Mucosa of descending colon (tissue), 3 donors: ENCODE results near the gene CIB4. TPM values are rescaled to one million over a fixed set of nuclear protein-coding genes. Genes with fewer than 3 reads are reported as not detected.

Source experiments
- ATAC-seq: fragments of 200-7000 bp; cut with Tn5 transposase; one replicate; pipeline ENCODE4 v1.9.1; 2020; ENCODE audit warnings: mild to moderate bottlenecking, moderate library complexity
- DNase-seq, 3 donors: peaks; one replicate each; pipeline ENCODE4 v3.0.0-alpha.2; 2020
- H3K36me3 ChIP-seq: fragments of 200-600 bp; one replicate; pipeline ENCODE4 v1.8.0; 2021; ENCODE audit warnings: low read depth, mild to moderate bottlenecking
- H3K4me1 ChIP-seq: fragments of 200-600 bp; one replicate; pipeline ENCODE4 v1.8.0; 2021; ENCODE audit warnings: low read depth, mild to moderate bottlenecking
- H3K4me3 ChIP-seq: fragments of 200-600 bp; one replicate; pipeline ENCODE4 v1.8.0; 2021; ENCODE audit warnings: mild to moderate bottlenecking
- H3K9me3 ChIP-seq: fragments of 200-600 bp; one replicate; pipeline ENCODE4 v1.8.0; 2021; ENCODE audit warnings: mild to moderate bottlenecking
- intact Hi-C, 2 donors: fragments of 100-400 bp; cut with DNase I in 1 of 2; cut with micrococcal nuclease in 1 of 2; formaldehyde crosslinking; loops; one replicate each; pipeline versions ENCODE4 v1.11.0 to v1.11.1; 2022; cut with DNase I, micrococcal nuclease
- total RNA-seq, 3 donors: library from RNA; stranded (reverse); fragmentation: NEBNext Ultra II Directional in 2 of 3; extraction: Animal tissue kit (Norgen Biotek cat#: 25700) in 2 of 3; gene quantifications; one replicate each; pipeline versions ENCODE4 v1.2.1 to v1.2.4, GENCODE V29; 2021 to 2023
- TF ChIP-seq, protein P1 (sequence below): fragments of 200-600 bp; IDR thresholded peaks from one replicate; pipeline ENCODE4 v1.8.0; 2022; ENCODE audit warnings: antibody characterized with exemption, mild to moderate bottlenecking
- donor health status: DM: no; HTN: no; CAD: no; lungs with moderate emphysema.
- donor health status: DM: no; HTN: no; CAD: no.
- donor health status: DM: no; HTN: yes; CAD: no.

The CIB4 gene
- total RNA-seq, 3 donors from 2014 or later: 0.60 TPM; not detected in 2

DNA sequence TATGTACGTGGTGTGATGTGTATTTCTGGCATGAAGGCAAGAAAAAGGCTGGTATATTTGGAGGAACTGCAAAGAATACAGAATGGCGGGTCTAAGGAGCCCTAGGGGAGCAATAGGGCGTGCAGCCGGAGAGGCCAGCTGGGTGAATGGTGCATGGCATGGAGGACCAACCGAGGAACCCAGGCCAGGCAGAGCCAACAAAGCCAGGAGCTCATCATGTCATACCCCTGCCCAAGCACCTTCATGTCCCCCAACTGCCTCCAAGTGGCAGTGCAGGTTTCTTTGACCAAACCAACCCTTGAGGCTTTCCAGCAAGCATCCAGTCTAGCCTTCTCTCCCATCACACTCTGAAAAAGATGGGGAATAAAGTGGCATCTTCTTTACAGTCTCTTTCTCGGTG, 42.4 kb upstream of the CIB4 start:
- intact Hi-C loops: no loop called here
- DNase-seq (no peak), ATAC-seq (no peak)
- Histone ChIP-seq H3K36me3 (no peaks in the 10 kb centered on the region), H3K4me1 (no peaks in the 10 kb centered on the region), H3K9me3 (no peaks in the 10 kb centered on the region), H3K4me3 (no peak overlapping the region)
- TF ChIP-seq, protein P1, sequence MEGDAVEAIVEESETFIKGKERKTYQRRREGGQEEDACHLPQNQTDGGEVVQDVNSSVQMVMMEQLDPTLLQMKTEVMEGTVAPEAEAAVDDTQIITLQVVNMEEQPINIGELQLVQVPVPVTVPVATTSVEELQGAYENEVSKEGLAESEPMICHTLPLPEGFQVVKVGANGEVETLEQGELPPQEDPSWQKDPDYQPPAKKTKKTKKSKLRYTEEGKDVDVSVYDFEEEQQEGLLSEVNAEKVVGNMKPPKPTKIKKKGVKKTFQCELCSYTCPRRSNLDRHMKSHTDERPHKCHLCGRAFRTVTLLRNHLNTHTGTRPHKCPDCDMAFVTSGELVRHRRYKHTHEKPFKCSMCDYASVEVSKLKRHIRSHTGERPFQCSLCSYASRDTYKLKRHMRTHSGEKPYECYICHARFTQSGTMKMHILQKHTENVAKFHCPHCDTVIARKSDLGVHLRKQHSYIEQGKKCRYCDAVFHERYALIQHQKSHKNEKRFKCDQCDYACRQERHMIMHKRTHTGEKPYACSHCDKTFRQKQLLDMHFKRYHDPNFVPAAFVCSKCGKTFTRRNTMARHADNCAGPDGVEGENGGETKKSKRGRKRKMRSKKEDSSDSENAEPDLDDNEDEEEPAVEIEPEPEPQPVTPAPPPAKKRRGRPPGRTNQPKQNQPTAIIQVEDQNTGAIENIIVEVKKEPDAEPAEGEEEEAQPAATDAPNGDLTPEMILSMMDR: no peak

DNA sequence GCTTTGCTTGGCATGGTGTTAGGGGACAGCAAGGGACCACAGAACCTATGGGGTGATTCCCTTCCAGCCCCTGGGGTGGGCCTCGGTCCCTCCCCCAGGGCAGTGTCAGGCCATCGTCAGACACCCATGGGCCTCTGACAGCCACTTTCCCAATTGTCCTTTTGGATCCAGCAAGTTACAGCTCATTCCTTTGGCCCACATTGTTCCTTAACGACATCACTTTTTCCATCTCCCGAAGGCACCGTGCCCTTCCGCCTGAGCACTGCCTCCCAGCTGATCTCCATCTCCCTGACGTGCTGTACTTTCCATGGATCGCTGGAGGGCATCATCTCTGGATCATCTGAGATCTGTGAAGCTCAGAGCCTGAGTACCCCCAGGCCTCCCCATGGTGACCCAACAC, 41.0 kb upstream of the CIB4 start:
- Histone ChIP-seq H3K4me1 (no peaks in the 10 kb centered on the region), H3K36me3 (no peaks in the 10 kb centered on the region), H3K4me3 (no peak overlapping the region), H3K9me3 (no peaks in the 10 kb centered on the region)
- DNase-seq (no peak), ATAC-seq (no peak)
- TF ChIP-seq, protein P1: no peak
- intact Hi-C loops: no loop called here

DNA sequence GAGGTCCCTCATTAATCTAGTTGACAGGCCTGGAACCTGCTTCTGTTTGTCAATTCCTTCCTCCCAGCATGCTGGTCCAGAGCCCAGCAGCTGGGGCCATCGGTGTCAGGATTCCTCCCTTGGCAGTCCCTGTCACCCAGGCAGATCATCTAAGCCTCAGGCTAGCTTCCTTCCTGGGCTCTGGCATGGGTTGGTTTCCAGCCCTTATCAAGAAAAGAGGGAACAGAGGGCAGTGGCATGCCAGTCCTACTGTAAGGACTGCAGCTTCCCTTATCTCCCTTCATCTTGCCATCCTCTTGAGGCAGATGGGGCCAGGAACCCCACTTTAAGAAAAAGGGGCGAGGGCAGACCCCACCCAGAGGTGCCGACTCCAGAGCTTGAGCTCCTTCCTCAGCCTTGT, 40.5 kb upstream of the CIB4 start:
- Histone ChIP-seq H3K36me3 (no peaks in the 10 kb centered on the region), H3K4me3 (no peak overlapping the region), H3K9me3 (no peaks in the 10 kb centered on the region), H3K4me1 (no peaks in the 10 kb centered on the region)
- intact Hi-C loops: no loop called here
- TF ChIP-seq, protein P1: no peak
- DNase-seq (no peak), ATAC-seq (no peak)

DNA sequence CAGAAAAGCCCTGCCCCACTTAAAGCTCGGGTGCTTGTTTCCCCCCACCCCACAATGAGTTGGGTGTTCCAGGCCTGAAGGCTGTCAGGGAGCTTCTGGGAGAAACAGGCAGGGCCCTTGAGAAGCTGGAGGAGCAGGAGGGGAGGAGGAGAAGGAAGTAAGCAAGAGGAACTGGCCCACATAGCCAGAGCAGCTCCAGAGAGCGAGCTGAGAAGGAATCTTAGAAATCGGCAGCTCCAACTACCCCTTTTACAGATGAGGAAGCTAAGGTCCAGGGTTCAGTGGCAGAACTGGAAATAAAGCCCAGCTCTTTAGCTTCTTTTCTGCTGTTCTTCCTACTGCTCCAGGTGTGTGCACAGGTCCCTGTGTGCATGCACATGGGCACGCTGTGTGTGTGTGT, 38.7 kb upstream of the CIB4 start:
- TF ChIP-seq, protein P1: no peak
- H3K9me3 ChIP-seq: no peaks in the 10 kb centered on the region
- no peaks in the 10 kb centered on the region for H3K36me3 ChIP-seq
- ATAC-seq (no peak), DNase-seq (no peak)
- intact Hi-C loops: no loop called here
- H3K4me3 ChIP-seq: no peak overlapping the region
- H3K4me1 ChIP-seq: no peaks in the 10 kb centered on the region

DNA sequence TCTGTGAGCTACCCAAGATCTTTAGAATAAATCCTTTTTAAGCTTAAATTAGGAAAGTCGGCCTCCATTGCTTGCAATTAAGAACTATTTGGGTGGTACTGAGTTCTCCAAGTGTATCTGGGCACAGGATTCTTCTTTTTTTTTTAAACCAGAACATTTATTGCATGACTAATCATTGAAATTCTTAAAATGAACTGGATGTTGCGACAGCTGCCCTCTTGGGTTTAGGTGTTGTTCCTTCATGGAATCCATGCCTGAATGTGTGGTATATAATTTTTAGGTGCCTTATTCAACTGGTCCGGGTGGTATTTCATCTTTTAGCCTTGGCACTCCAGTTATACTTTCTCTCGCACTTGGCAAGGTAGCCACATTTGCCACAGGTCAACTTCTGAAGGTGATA, 36.9 kb upstream of the CIB4 start:
- Histone ChIP-seq H3K9me3 (no peaks in the 10 kb centered on the region), H3K4me3 (no peak overlapping the region), H3K36me3 (no peaks in the 10 kb centered on the region), H3K4me1 (no peaks in the 10 kb centered on the region)
- DNase-seq (no peak), ATAC-seq (no peak)
- TF ChIP-seq, protein P1: no peak
- intact Hi-C loops: no loop called here

DNA sequence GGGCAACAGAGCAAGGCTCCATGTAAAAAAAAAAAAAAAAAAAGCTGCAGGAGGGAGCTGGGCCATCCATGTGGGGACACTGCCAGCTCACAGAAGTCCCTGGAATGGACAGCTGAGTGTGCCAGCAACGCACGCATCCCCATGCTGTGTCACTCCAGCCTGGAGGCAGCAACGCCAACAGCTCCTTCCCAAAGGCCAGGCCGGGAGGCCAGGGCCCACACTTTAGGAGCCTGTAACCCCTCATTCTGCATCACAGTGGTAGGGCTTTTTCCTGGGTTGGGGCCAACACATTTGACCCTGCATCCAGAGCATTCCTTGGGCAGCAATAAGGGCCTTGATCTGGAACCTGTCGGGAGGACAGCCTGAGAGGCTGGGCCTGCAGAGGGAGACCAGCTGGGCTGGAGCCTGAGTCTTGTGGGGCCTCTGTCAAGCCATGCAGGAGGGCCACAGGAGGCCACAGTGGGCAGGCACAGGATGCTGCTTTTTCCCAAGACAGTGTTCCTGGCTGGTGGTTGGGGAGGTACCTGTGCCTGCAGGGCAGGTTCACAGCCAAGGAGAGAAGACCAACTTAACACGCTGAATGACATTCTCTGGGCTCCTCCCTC, 34.6 kb upstream of the CIB4 start:
- ATAC-seq (no peak), DNase-seq (no peak)
- no peaks in the 10 kb centered on the region for H3K4me1 ChIP-seq
- intact Hi-C loops: no loop called here
- no peak overlapping the region for H3K4me3 ChIP-seq
- no peaks in the 10 kb centered on the region for H3K9me3 ChIP-seq
- no peaks in the 10 kb centered on the region for H3K36me3 ChIP-seq
- TF ChIP-seq, protein P1: no peak
